ENCODE measurements around the gene DOK1. TPM values are rescaled to one million over a fixed set of nuclear protein-coding genes. Genes with fewer than 3 reads are reported as not detected.

Gene DOK1
- polyA plus RNA-seq, 3 donors: 48.0 to 53.6 (median 49.3) TPM

- Histone ChIP-seq H3K36me3 (replicated peaks in 1 of 2; ENCODE audit: control insufficient read depth in 1 of 2, insufficient read depth in 2 of 2, low read length in 2 of 2) (peaks cover 1 to 3% of the 10 kb centered on the region in 2 donors), H2AFZ (ENCODE audit: insufficient read depth, low read depth, low read length, poor library complexity, severe bottlenecking) (no peak overlapping the region), H3K9me3 (replicated peaks in 1 of 2; ENCODE audit: control insufficient read depth in 1 of 2, insufficient read depth in 1 of 2, low read length in 2 of 2) (no peaks in the 10 kb centered on the region), H3K4me3 (replicated peaks in 1 of 3; ENCODE audit: low read depth in 2 of 3, low read length in 3 of 3) (no peak overlapping the region), H4K20me1 (ENCODE audit: insufficient read depth, low read length) (no peaks in the 10 kb centered on the region), H3K4me1 (ENCODE audit: control insufficient read depth in 1 of 2, insufficient read depth in 2 of 2, low read length in 2 of 2) (peaks cover 6 to 10% of the 10 kb centered on the region in 2 donors), H3K27ac (ENCODE audit: low read depth in 1 of 2, low read length in 2 of 2) (no peak overlapping the region), H3K9ac (ENCODE audit: insufficient read depth, low read length, poor library complexity, severe bottlenecking) (no peak overlapping the region), H3K79me2 (ENCODE audit: insufficient read depth, low read length) (no peaks in the 10 kb centered on the region), H3K4me2 (replicated peaks; ENCODE audit: extremely low read depth, low read length, poor library complexity, severe bottlenecking) (no peak overlapping the region), H3K27me3 (ENCODE audit: control insufficient read depth in 2 of 2, insufficient read depth in 2 of 2, low read length in 2 of 2) (no peaks in the 10 kb centered on the region)
- peak overlapping the region in 1 of 2 donors; percentile 51 for H3K4me3 Mint-ChIP-seq
- H3K9me3 Mint-ChIP-seq: no peaks in the 10 kb centered on the region
- H3K4me1 Mint-ChIP-seq: peaks cover 12% of the 10 kb centered on the region
- no peak for TF ChIP-seq CTCF (IDR thresholded peaks at IDR 0.05)
- peak overlapping the region in 1 of 7 donors; percentile 57 for H3K27ac Mint-ChIP-seq
- 6% methylated on average over 4 of the region's 7 CpGs for WGBS (ENCODE audit: insufficient coverage)
- peaks cover 2 to 7% (median 4%) of the 10 kb centered on the region in 3 donors for H3K27me3 Mint-ChIP-seq (ENCODE audit: low read depth in 3 of 3)
- intact Hi-C loops (cut with micrococcal nuclease): loop anchor here in 1 of 2 donors (10.0 kb wide), 1 partner anchor 46 kb away; no protein-coding TSS in a partner anchor
- peaks cover 11 to 16% of the 10 kb centered on the region in 2 donors for H3K36me3 Mint-ChIP-seq
- no peak for DNase-seq
Observed at GRCh38 chr2:74538881-74539339, 15.6 kb upstream of the DOK1 start.

- Mint-ChIP-seq H3K27ac (no peak overlapping the region), H3K27me3 (ENCODE audit: low read depth in 3 of 3) (peaks cover 2 to 9% (median 4%) of the 10 kb centered on the region in 3 donors), H3K4me3 (no peak overlapping the region), H3K4me1 (peaks cover 12% of the 10 kb centered on the region), H3K9me3 (no peaks in the 10 kb centered on the region), H3K36me3 (peaks cover 6 to 9% of the 10 kb centered on the region in 2 donors)
- Histone ChIP-seq H3K4me2 (replicated peaks; ENCODE audit: extremely low read depth, low read length, poor library complexity, severe bottlenecking) (no peak overlapping the region), H4K20me1 (ENCODE audit: insufficient read depth, low read length) (no peaks in the 10 kb centered on the region), H3K27ac (ENCODE audit: low read depth in 1 of 2, low read length in 2 of 2) (no peak overlapping the region), H3K79me2 (ENCODE audit: insufficient read depth, low read length) (no peaks in the 10 kb centered on the region), H3K9ac (ENCODE audit: insufficient read depth, low read length, poor library complexity, severe bottlenecking) (no peak overlapping the region), H3K9me3 (replicated peaks in 1 of 2; ENCODE audit: control insufficient read depth in 1 of 2, insufficient read depth in 1 of 2, low read length in 2 of 2) (no peaks in the 10 kb centered on the region), H3K4me3 (replicated peaks in 1 of 3; ENCODE audit: low read depth in 2 of 3, low read length in 3 of 3) (no peak overlapping the region), H2AFZ (ENCODE audit: insufficient read depth, low read depth, low read length, poor library complexity, severe bottlenecking) (no peak overlapping the region), H3K27me3 (ENCODE audit: control insufficient read depth in 2 of 2, insufficient read depth in 2 of 2, low read length in 2 of 2) (no peaks in the 10 kb centered on the region), H3K36me3 (replicated peaks in 1 of 2; ENCODE audit: control insufficient read depth in 1 of 2, insufficient read depth in 2 of 2, low read length in 2 of 2) (peaks cover 0 to 3% of the 10 kb centered on the region in 2 donors), H3K4me1 (ENCODE audit: control insufficient read depth in 1 of 2, insufficient read depth in 2 of 2, low read length in 2 of 2) (peaks cover 6 to 10% of the 10 kb centered on the region in 2 donors)
- 95% methylated on average over 5 of the region's 5 CpGs for WGBS (ENCODE audit: insufficient coverage)
- intact Hi-C loops (cut with micrococcal nuclease): loop anchor here in 1 of 2 donors (10.0 kb wide), 1 partner anchor 145 kb away; no protein-coding TSS in a partner anchor
- DNase-seq: no peak
- no peak for TF ChIP-seq CTCF (IDR thresholded peaks at IDR 0.05)
Observed at GRCh38 chr2:74540291-74540690, 14.2 kb upstream of the DOK1 start.

Measured in CD14-positive monocyte (primary cell).